H9 (cell line): ENCODE measurements around the gene ARHGEF10L. TPM values are rescaled to one million over a fixed set of nuclear protein-coding genes. Genes with fewer than 3 reads are reported as not detected.

ENCODE experiments used
- DNase-seq: peaks from one replicate; pipeline ENCODE4 v3.0.0-alpha.2; 2017
- H2AFZ ChIP-seq: one replicate; pipeline ENCODE4 v1.6.1; 2013; ENCODE audit warnings: mild to moderate bottlenecking, low read length, control low read depth, moderate library complexity
- H2AK5ac ChIP-seq: 2 replicates; pipeline ENCODE4 v1.6.1; 2013; ENCODE audit warnings: low read length, control low read depth, mixed read lengths; ENCODE audit not compliant: insufficient read length
- H2BK120ac ChIP-seq: one replicate; pipeline ENCODE4 v1.6.1; 2013; ENCODE audit warnings: low read depth, mild to moderate bottlenecking, low read length, control low read depth, inconsistent platforms; ENCODE audit not compliant: poor library complexity, severe bottlenecking
- H2BK12ac ChIP-seq: 2 replicates; pipeline ENCODE4 v1.6.1; 2013; ENCODE audit warnings: low read length, control low read depth, mixed read lengths, low read depth; ENCODE audit not compliant: insufficient read length
- H2BK15ac ChIP-seq: 2 replicates; pipeline ENCODE4 v1.6.1; 2013; ENCODE audit warnings: low read depth, low read length, control low read depth
- H2BK20ac ChIP-seq: one replicate; pipeline ENCODE4 v1.6.1; 2013; ENCODE audit warnings: low read depth, mild to moderate bottlenecking, low read length, control low read depth, inconsistent platforms; ENCODE audit not compliant: poor library complexity, severe bottlenecking
- H2BK5ac ChIP-seq: 2 replicates; pipeline ENCODE4 v1.6.1; 2013; ENCODE audit warnings: low read length, control low read depth, mixed read lengths; ENCODE audit not compliant: insufficient read length
- H3K14ac ChIP-seq: 2 replicates; pipeline ENCODE4 v1.6.1; 2013; ENCODE audit warnings: low read length, control low read depth; ENCODE audit not compliant: insufficient read depth
- H3K18ac ChIP-seq: 2 replicates; pipeline ENCODE4 v1.6.1; 2013; ENCODE audit warnings: low read depth, mild to moderate bottlenecking, mixed read lengths, low read length, control low read depth; ENCODE audit not compliant: insufficient read length
- H3K23ac ChIP-seq: 2 replicates; pipeline ENCODE4 v1.6.1; 2013; ENCODE audit warnings: low read length, control low read depth, mixed read lengths, low read depth; ENCODE audit not compliant: insufficient read length
- H3K23me2 ChIP-seq: 2 replicates; pipeline ENCODE4 v1.6.1; 2013; ENCODE audit warnings: low read depth, mild to moderate bottlenecking, mixed read lengths, low read length, control low read depth; ENCODE audit not compliant: insufficient read length, poor library complexity, severe bottlenecking
- H3K27ac ChIP-seq: 2 replicates; pipeline ENCODE4 v1.5.1; 2013; ENCODE audit warnings: low read length, control low read depth, mixed read lengths, low read depth; ENCODE audit not compliant: insufficient read length
- H3K27me3 ChIP-seq: 2 replicates; pipeline ENCODE4 v1.6.1; 2013; ENCODE audit warnings: low read length, control low read depth, inconsistent platforms; ENCODE audit not compliant: insufficient read depth
- H3K4ac ChIP-seq: 2 replicates; pipeline ENCODE4 v1.6.1; 2013; ENCODE audit warnings: low read depth, mild to moderate bottlenecking, control low read depth, inconsistent platforms, low read length, moderate library complexity
- H3K4me1 ChIP-seq: 2 replicates; pipeline ENCODE4 v1.6.1; 2013; ENCODE audit warnings: low read length, control low read depth, inconsistent platforms; ENCODE audit not compliant: insufficient read depth
- H3K4me2 ChIP-seq: 2 replicates; pipeline ENCODE4 v1.6.1; 2013; ENCODE audit warnings: low read length, control low read depth, mixed read lengths; ENCODE audit not compliant: insufficient read length, insufficient read depth
- H3K56ac ChIP-seq: 2 replicates; pipeline ENCODE4 v1.6.1; 2013; ENCODE audit warnings: low read depth, mild to moderate bottlenecking, mixed read lengths, low read length, control low read depth; ENCODE audit not compliant: insufficient read length
- H3K79me1 ChIP-seq: 2 replicates; pipeline ENCODE4 v1.6.1; 2013; ENCODE audit warnings: low read depth, mild to moderate bottlenecking, moderate library complexity, low read length, control low read depth, inconsistent platforms; ENCODE audit not compliant: insufficient read depth, poor library complexity, severe bottlenecking
- H3K79me2 ChIP-seq: 2 replicates; pipeline ENCODE4 v1.6.1; 2013; ENCODE audit warnings: low read length, control low read depth, inconsistent platforms; ENCODE audit not compliant: insufficient read depth
- H3K9ac ChIP-seq: 2 replicates; pipeline ENCODE4 v1.6.1; 2013; ENCODE audit warnings: low read length, control low read depth, mixed read lengths; ENCODE audit not compliant: insufficient read length; ENCODE audit errors: extremely low read depth
- H3K9me3 ChIP-seq: one replicate; pipeline ENCODE4 v1.6.1; 2013; ENCODE audit warnings: low read depth, low read length, inconsistent platforms; ENCODE audit not compliant: control insufficient read depth
- H3T11ph ChIP-seq: one replicate; pipeline ENCODE4 v1.6.1; 2013; ENCODE audit warnings: mild to moderate bottlenecking, low read length, control low read depth, inconsistent platforms
- H4K20me1 ChIP-seq: one replicate; pipeline ENCODE4 v1.6.1; 2013; ENCODE audit not compliant: control insufficient read depth, insufficient read length, insufficient read depth
- H4K5ac ChIP-seq: 2 replicates; pipeline ENCODE4 v1.6.1; 2013; ENCODE audit warnings: low read depth, mild to moderate bottlenecking, mixed read lengths, low read length, control low read depth; ENCODE audit not compliant: insufficient read length
- H4K8ac ChIP-seq: replicated peaks from 2 replicates; pipeline ENCODE4 v1.6.1; 2013; ENCODE audit warnings: low read length, control low read depth, mixed read lengths, low read depth; ENCODE audit not compliant: insufficient read length
- H4K91ac ChIP-seq: 2 replicates; pipeline ENCODE4 v1.6.1; 2013; ENCODE audit warnings: low read depth, mild to moderate bottlenecking, moderate library complexity, mixed read lengths, low read length, control low read depth; ENCODE audit not compliant: insufficient read length
- H3K27ac Mint-ChIP-seq, 3 experiments: 2 replicates in 2 of 3; 3 replicates in 1 of 3; pipeline ENCODE4 v1.8.0; 2020 to 2021; ENCODE audit warnings: mixed read lengths in 3 of 3, mild to moderate bottlenecking in 1 of 3, moderate library complexity in 1 of 3
- H3K27me3 Mint-ChIP-seq: 2 replicates; pipeline ENCODE4 v1.8.0; 2021; ENCODE audit warnings: low read depth, mild to moderate bottlenecking, moderate library complexity, mixed read lengths
- H3K36me3 Mint-ChIP-seq, 3 experiments: 2 replicates in 2 of 3; 3 replicates in 1 of 3; pipeline ENCODE4 v1.8.0; 2020 to 2021; ENCODE audit warnings: low read depth in 3 of 3, mixed read lengths in 3 of 3; ENCODE audit not compliant: insufficient read depth in 1 of 3
- H3K4me1 Mint-ChIP-seq, 2 experiments: 2 replicates each; pipeline ENCODE4 v1.8.0; 2020; ENCODE audit warnings: mixed read lengths in 2 of 2
- H3K4me3 Mint-ChIP-seq, 2 experiments: 2 replicates in 1 of 2; 3 replicates in 1 of 2; pipeline ENCODE4 v1.8.0; 2020 to 2021; ENCODE audit warnings: mild to moderate bottlenecking in 2 of 2, mixed read lengths in 2 of 2, moderate library complexity in 1 of 2
- H3K9me3 Mint-ChIP-seq, 2 experiments: 2 replicates in 1 of 2; 3 replicates in 1 of 2; pipeline ENCODE4 v1.8.0; 2020; ENCODE audit warnings: mild to moderate bottlenecking in 2 of 2, mixed read lengths in 2 of 2, moderate library complexity in 1 of 2
- WGBS: extraction: QIAGEN DNeasy Blood & Tissue Kit; methylation state at CpG from one replicate; pipeline ENCODE4 v1.1.7; 2013; ENCODE audit warnings: missing lambda C conversion rate, low lambda C conversion rate, mixed read lengths; ENCODE audit not compliant: insufficient read length; ENCODE audit errors: extremely low coverage; 5-methylcytosine and 5-hydroxymethylcytosine counted together
- total RNA-seq: library from RNA; stranded (reverse); gene quantifications from 2 replicates; pipeline ENCODE4 v1.2.1, GENCODE V29; 2021
- TF ChIP-seq, protein P1 (sequence below): fragments of 200-600 bp; sonication (generic); conservative IDR thresholded peaks from 3 replicates; pipeline ENCODE4 v1.8.0; 2021; ENCODE audit warnings: antibody characterized with exemption, mild to moderate bottlenecking

The ARHGEF10L gene
- total RNA-seq, 1 experiment from 2014 or later = 20.2 TPM

DNA sequence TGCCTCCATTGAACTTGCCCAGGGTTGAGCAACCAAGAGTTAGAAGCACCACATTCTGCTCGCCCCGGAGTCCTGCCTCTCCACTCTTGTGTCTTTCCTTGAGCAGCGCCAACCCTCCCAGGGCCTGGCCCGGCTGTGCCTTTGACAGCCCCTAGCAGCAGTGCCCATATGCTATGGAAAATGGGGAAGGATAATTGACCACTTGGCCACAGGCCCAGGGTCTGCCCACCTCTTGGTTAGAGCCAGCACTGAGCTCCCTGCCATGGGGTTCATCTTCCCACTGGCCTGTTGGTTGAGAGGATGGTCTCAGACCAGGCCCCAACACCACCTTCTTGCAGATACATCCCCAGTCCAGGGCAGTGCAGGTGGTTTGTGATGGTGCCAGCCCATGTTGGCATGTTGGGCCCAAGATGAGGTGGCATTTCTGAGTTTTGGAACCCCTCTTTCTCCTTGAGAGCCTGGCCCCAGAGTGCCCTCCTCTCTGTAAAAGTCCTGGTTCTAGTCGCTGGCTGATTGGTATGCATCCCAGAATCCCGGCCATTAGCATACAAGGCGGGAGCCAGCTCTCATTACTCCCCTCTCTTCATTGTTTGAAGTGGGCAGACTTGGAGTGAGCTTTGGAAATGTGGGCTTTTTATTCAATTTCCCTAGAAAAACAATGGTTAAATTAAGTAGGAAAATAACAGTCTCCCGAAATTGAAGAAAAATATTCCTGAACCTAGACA lies 7.6 kb downstream of the ARHGEF10L start:
- H3K27me3 Mint-ChIP-seq = no peaks in the 10 kb centered on the region
- no peak for DNase-seq

More for the DNA sequence above, 7.6 kb downstream of the ARHGEF10L start:
- H4K91ac ChIP-seq = peak overlapping the region; percentile 7
- H3K4me2 ChIP-seq = no peak overlapping the region
- peaks cover 22% of the 10 kb centered on the region; the same call in 1 of the 2 replicates for H3K79me2 ChIP-seq
- no peak overlapping the region for H2BK20ac ChIP-seq
- H2BK15ac ChIP-seq = no peak overlapping the region
- H2AK5ac ChIP-seq = no peak overlapping the region
- no peaks in the 10 kb centered on the region for H4K20me1 ChIP-seq
- no peak overlapping the region; the same call in 1 of the 2 replicates for H3K4ac ChIP-seq
- H2AFZ ChIP-seq = no peak overlapping the region
- no peak overlapping the region for H3K9ac ChIP-seq
- Mint-ChIP-seq H3K27ac (peak overlapping the region; percentile 94 to 97 (median 94)), H3K4me3 (peak overlapping the region in 1 of 2 experiments; percentile 46; a peak in 3 of 5 replicates), H3K36me3 (peaks cover 5 to 8% (median 5%) of the 10 kb centered on the region in 3 experiments), H3K4me1 (peaks cover 77 to 79% of the 10 kb centered on the region in 2 experiments), H3K9me3 (peaks cover 0 to 2% of the 10 kb centered on the region in 2 experiments; a peak in 1 of 5 replicates)
- no peaks in the 10 kb centered on the region for H3K9me3 ChIP-seq
- H3K27ac ChIP-seq = peak overlapping the region; percentile 37
- H4K5ac ChIP-seq = no peak overlapping the region
- H2BK120ac ChIP-seq = no peak overlapping the region
- WGBS = no CpG with 5 or more reads among the region's 8 CpGs
- H2BK12ac ChIP-seq = peak overlapping the region; percentile 17
- no peak overlapping the region for H3K56ac ChIP-seq
- H3K18ac ChIP-seq = peak overlapping the region; percentile 55
- H4K8ac ChIP-seq = no peak overlapping the region
- TF ChIP-seq, protein P1, sequence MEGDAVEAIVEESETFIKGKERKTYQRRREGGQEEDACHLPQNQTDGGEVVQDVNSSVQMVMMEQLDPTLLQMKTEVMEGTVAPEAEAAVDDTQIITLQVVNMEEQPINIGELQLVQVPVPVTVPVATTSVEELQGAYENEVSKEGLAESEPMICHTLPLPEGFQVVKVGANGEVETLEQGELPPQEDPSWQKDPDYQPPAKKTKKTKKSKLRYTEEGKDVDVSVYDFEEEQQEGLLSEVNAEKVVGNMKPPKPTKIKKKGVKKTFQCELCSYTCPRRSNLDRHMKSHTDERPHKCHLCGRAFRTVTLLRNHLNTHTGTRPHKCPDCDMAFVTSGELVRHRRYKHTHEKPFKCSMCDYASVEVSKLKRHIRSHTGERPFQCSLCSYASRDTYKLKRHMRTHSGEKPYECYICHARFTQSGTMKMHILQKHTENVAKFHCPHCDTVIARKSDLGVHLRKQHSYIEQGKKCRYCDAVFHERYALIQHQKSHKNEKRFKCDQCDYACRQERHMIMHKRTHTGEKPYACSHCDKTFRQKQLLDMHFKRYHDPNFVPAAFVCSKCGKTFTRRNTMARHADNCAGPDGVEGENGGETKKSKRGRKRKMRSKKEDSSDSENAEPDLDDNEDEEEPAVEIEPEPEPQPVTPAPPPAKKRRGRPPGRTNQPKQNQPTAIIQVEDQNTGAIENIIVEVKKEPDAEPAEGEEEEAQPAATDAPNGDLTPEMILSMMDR = no peak
- H3K23me2 ChIP-seq = no peaks in the 10 kb centered on the region
- H3K79me1 ChIP-seq = no peaks in the 10 kb centered on the region
- H2BK5ac ChIP-seq = no peak overlapping the region
- H3K23ac ChIP-seq = no peak overlapping the region
- H3K14ac ChIP-seq = peak overlapping the region; percentile 9
- no peaks in the 10 kb centered on the region for H3K27me3 ChIP-seq
- no peak overlapping the region for H3T11ph ChIP-seq
- H3K4me1 ChIP-seq = peaks cover 33% of the 10 kb centered on the region; the same call in 1 of the 2 replicates
